ENCODE measurements around the gene TRAF2.
A peak's percentile ranks its signal among the peaks of the same experiment; 100 is the strongest.
"Not testable (repeated sequence)": the region's sequence is repeated elsewhere in the genome, so short reads cannot be mapped to it uniquely, and the experiment has no call there.

TRAF2 gene

GRCh38 chr9:136883670-136884069, 2.6 kb upstream of the TRAF2 start:
- not testable (repeated sequence) for DNase-seq

GRCh38 chr9:136886610-136887597, 588 bp downstream of the TRAF2 start:
- DNase-seq, result peak; percentile 47

- no peak for DNase-seq
Observed at GRCh38 chr9:136888454-136888853, 2.1 kb downstream of the TRAF2 start.

GRCh38 chr9:136889858-136890257, 3.5 kb downstream of the TRAF2 start:
- no peak for DNase-seq

- no peak for DNase-seq
Observed at GRCh38 chr9:136890661-136891060, 4.3 kb downstream of the TRAF2 start.

- no peak for DNase-seq
Observed at GRCh38 chr9:136896027-136896426, 9.7 kb downstream of the TRAF2 start.

GRCh38 chr9:136898483-136899100, 12.3 kb downstream of the TRAF2 start:
- DNase-seq, result no peak

- no peak for DNase-seq
Observed at GRCh38 chr9:136899196-136899595, 12.9 kb downstream of the TRAF2 start.

- DNase-seq, result no peak
Observed at GRCh38 chr9:136900556-136900955, 14.2 kb downstream of the TRAF2 start.

GRCh38 chr9:136900988-136901515, 14.7 kb downstream of the TRAF2 start:
- no peak for DNase-seq

- DNase-seq, result no peak
Observed at GRCh38 chr9:136901516-136902258, 15.4 kb downstream of the TRAF2 start.

- DNase-seq, result no peak
Observed at GRCh38 chr9:136902259-136902821, 16.0 kb downstream of the TRAF2 start.

- no peak for DNase-seq
Observed at GRCh38 chr9:136903041-136903554, 16.8 kb downstream of the TRAF2 start.

GRCh38 chr9:136906266-136906665, 19.9 kb downstream of the TRAF2 start:
- DNase-seq, result no peak

GRCh38 chr9:136907011-136907914, 20.9 kb downstream of the TRAF2 start:
- no peak for DNase-seq

GRCh38 chr9:136910197-136910900, 24.0 kb downstream of the TRAF2 start:
- DNase-seq, result no peak

- DNase-seq, result no peak
Observed at GRCh38 chr9:136910901-136911245, 24.6 kb downstream of the TRAF2 start.

GRCh38 chr9:136913701-136914438, 27.6 kb downstream of the TRAF2 start:
- DNase-seq, result no peak

GRCh38 chr9:136915632-136916329, 29.5 kb downstream of the TRAF2 start:
- DNase-seq, result no peak

Measured in GDM1 (cell line).